ENCODE measurements around the gene C2CD3.

Gene C2CD3

DNA sequence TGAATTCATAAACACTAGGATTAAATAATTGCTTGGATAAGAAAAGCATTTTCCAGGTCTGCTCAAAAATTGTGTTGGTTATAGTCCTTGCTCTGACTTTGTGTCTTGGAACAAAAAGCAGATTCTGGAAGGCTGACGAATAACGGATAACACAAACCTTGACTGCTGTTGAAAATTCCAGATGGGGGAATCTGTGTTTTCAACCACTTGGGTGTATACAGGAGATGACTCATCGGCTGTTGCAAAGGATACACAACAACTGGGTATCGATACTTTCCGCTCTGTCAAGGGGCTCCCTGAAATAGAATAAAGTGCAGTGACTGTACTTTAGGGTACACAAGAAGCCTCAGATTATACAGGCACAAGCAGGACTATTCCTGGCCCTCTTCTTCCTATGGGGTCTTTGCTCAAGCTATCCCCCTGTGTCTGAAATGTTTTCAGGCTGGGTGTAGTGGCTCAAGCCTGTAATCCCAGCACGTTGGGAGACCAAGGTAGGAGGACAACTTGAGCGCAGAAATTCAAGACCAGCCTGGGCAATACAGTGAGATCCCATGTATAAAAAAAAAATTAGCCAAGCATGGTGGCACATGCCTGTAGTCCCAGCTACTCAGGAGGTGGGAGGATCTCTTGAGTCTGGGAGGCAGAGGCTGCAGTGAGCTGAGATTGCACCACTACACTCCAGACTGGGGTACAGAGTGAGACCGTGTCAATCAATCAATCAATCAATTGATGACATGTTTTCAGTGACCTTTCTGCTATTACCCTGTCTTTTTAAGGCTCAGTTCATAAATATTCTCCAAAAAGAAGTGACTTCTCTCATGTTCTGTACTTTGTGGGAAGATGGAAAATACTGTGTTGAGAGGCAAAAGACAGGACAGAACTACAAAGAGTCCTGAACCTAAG is 113.3 kb downstream of the C2CD3 start:
- ChIA-PET CTCF (interaction anchor here (0.6 to 0.7 kb wide), 2 partner anchors 1483 to 1484 kb away, joined by 3 read pairs; no protein-coding TSS in a partner anchor), POLR2A (ENCODE audit: low non-redundant PET) (no interaction called here)
- no peak for DNase-seq (ENCODE audit: low spot score)
- TF ChIP-seq, protein P1, sequence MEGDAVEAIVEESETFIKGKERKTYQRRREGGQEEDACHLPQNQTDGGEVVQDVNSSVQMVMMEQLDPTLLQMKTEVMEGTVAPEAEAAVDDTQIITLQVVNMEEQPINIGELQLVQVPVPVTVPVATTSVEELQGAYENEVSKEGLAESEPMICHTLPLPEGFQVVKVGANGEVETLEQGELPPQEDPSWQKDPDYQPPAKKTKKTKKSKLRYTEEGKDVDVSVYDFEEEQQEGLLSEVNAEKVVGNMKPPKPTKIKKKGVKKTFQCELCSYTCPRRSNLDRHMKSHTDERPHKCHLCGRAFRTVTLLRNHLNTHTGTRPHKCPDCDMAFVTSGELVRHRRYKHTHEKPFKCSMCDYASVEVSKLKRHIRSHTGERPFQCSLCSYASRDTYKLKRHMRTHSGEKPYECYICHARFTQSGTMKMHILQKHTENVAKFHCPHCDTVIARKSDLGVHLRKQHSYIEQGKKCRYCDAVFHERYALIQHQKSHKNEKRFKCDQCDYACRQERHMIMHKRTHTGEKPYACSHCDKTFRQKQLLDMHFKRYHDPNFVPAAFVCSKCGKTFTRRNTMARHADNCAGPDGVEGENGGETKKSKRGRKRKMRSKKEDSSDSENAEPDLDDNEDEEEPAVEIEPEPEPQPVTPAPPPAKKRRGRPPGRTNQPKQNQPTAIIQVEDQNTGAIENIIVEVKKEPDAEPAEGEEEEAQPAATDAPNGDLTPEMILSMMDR (conservative IDR thresholded peaks at IDR 0.05; ENCODE audit: low read depth): no peak
- no peak overlapping the region for H3K27ac ChIP-seq

GRCh38 chr11:74055938-74056337 is 114.9 kb downstream of the C2CD3 start:
- ChIA-PET POLR2A (ENCODE audit: low non-redundant PET) (no interaction called here), CTCF (interaction anchor here (0.7 kb wide), 1 partner anchor 11 kb away, joined by 3 read pairs; no protein-coding TSS in a partner anchor)
- no peak overlapping the region for H3K27ac ChIP-seq
- DNase-seq (ENCODE audit: low spot score): peak; percentile 30
- TF ChIP-seq, protein P1 (conservative IDR thresholded peaks at IDR 0.05; ENCODE audit: low read depth): no peak

GRCh38 chr11:74050465-74050864 is 120.3 kb downstream of the C2CD3 start:
- DNase-seq (ENCODE audit: low spot score): no peak
- TF ChIP-seq, protein P1 (conservative IDR thresholded peaks at IDR 0.05; ENCODE audit: low read depth): no peak
- ChIA-PET CTCF (interaction anchor here (0.7 kb wide), 1 partner anchor 45 kb away, joined by 3 read pairs; no protein-coding TSS in a partner anchor), POLR2A (ENCODE audit: low non-redundant PET) (interaction anchor here (0.6 kb wide), 1 partner anchor 13 kb away, joined by 3 read pairs; no protein-coding TSS in a partner anchor)
- no peak overlapping the region for H3K27ac ChIP-seq

DNA sequence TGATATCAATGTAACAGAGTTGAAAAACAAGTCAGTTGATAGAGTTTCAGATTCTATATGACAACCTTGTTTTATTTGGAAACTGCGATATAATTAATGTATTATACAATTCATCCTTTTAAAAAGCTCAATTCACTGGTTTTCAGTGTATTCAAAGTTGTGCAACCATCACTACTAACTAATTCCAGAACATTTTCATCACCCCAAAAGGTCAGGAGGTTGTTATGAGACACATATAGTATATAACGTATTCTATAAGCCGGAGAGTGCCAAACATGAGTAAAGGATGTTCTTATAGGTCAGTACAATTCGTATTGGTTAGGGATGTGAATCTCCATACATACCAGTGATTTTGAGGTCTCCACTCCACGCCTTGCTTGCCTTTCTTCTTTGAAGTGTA is 121.8 kb downstream of the C2CD3 start:
- no peak for DNase-seq (ENCODE audit: low spot score)
- CTCF ChIA-PET: no interaction called here

GRCh38 chr11:74044538-74044937 is 126.3 kb downstream of the C2CD3 start:
- DNase-seq (ENCODE audit: low spot score): no peak
- no peak overlapping the region for H3K27ac ChIP-seq
- ChIA-PET CTCF (interaction anchor here (0.6 kb wide), 2 partner anchors 11 to 1204 kb away, joined by 3 read pairs; no protein-coding TSS in a partner anchor), POLR2A (ENCODE audit: low non-redundant PET) (no interaction called here)
- TF ChIP-seq, protein P1 (conservative IDR thresholded peaks at IDR 0.05; ENCODE audit: low read depth): no peak

More for the DNA sequence above, 121.8 kb downstream of the C2CD3 start:
- no peak overlapping the region for H3K27ac ChIP-seq
- TF ChIP-seq, protein P1 (conservative IDR thresholded peaks at IDR 0.05; ENCODE audit: low read depth): no peak
- POLR2A ChIA-PET (ENCODE audit: low non-redundant PET): no interaction called here

- H3K27ac ChIP-seq: no peak overlapping the region
- CTCF ChIA-PET: no interaction called here
- TF ChIP-seq, protein P1 (conservative IDR thresholded peaks at IDR 0.05; ENCODE audit: low read depth): no peak
- POLR2A ChIA-PET (ENCODE audit: low non-redundant PET): no interaction called here
- no peak for DNase-seq (ENCODE audit: low spot score)
Measured at GRCh38 chr11:74043450-74043849, 127.4 kb downstream of the C2CD3 start.
